GM19240 (cell line): ENCODE measurements around the gene CCR7.
A peak's percentile ranks its signal among the peaks of the same experiment; 100 is the strongest.

Source experiments
- DNase-seq: peaks from one replicate; pipeline ENCODE4 v3.0.0; 2011; ENCODE audit warnings: low spot score; ENCODE audit not compliant: insufficient read length

Gene CCR7

GRCh38 chr17:40562838-40563219, 2.4 kb downstream of the CCR7 start:
- no peak for DNase-seq

- DNase-seq, result no peak
These were observed 3.2 kb downstream of the CCR7 start for GRCh38 chr17:40561871-40562611.

GRCh38 chr17:40561294-40561870, 3.9 kb downstream of the CCR7 start:
- no peak for DNase-seq

GRCh38 chr17:40560592-40561293, 4.5 kb downstream of the CCR7 start:
- peak; percentile 69 for DNase-seq

DNA sequence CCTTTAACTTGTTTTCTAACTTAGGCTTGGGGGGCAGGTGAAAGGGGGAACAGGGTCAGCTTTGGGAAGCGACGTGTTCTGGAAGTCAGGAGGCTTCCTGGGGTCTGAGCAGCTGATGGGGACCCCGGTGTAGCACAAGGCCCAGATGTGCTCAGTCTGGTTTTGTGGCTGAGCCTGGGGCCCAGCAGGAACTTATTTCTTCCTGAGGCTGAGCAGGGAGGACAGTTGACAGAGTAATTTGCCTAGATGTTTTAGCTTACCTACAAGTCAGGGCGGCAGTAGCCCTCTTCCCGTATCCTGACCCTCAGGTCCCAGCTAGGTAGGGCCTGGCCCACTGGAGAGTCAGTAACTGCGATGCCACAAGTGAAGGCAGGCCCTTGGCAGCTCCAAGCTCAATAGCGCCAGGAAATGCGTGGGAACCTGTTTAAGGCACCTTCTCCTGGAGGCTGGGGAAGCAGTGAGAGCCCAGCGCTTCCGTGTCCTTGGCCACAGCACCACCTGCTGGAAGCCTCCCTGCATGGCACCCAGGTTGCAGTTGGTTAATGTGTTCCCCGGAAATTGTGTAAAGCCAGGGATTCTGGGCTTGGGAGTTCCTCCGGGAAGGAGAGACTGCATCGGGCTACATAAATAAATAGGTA, 5.2 kb downstream of the CCR7 start:
- peak; percentile 72 for DNase-seq

GRCh38 chr17:40559564-40559916, 5.7 kb downstream of the CCR7 start:
- no peak for DNase-seq

GRCh38 chr17:40558890-40559563, 6.2 kb downstream of the CCR7 start:
- no peak for DNase-seq

- no peak for DNase-seq
These were observed 6.9 kb downstream of the CCR7 start for GRCh38 chr17:40558300-40558889.

DNA sequence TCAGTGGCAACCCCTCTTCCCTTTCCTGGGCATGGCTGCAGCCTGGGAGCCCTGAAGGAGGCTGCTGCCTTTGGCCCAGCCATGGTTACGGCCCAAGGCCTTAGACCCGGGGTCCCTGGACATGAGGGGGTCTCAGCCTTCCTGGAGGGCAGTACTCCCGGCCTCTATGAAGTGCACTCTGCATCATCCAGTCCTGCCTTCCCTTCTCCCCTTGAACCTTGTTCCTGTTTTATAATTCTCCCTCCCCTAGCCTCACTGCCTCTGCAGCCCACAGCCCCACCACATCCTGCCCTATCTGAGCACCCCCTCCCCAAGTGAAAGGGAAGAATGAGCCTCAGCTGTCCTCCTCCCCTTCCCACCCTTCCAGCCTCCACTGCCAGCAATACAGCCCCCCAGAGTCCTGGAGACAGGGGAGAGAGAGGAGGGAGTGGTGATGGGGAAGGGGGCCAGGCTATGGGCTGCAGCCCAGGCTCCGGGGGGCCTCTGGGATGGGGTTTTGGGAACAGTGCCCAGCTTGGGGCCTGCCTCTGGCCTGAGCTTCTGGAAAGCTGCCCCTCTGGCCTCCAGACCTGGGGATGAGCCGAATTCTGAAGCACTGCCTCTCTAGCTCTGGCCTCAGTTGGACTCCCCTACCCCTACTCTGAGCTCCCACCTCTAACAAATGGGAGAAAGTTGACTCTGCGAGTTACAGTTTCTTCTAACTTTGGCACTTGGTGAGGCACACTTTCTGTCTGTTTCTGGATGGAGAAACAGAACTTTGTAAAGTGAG, 7.6 kb downstream of the CCR7 start:
- DNase-seq, result no peak

DNA sequence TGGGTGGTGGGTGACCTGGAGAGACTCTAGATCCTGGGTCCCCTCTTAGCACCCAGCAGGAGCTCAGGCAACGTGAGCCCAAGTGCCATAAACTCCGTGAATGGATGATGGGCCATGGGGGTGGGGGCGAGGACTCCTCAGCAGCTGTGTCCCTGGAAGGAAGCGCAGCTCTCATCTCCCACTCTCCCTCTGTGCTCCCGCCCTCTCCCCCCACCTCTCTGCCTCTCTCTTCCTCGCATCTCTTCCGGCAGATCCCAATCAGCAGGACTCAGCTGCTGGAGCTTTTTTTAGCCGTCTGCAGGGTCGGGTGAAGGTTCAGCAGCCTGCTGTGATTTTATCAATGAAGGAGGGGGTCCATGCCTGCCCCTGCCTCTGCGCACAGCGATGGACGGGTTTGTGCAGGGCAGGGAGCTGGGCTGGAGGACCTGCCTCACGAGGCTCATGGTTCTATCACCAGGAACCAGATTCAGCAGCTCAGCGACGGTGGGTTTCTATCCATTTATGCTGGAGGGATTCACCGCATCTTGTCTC, 8.3 kb downstream of the CCR7 start:
- DNase-seq, result no peak

DNA sequence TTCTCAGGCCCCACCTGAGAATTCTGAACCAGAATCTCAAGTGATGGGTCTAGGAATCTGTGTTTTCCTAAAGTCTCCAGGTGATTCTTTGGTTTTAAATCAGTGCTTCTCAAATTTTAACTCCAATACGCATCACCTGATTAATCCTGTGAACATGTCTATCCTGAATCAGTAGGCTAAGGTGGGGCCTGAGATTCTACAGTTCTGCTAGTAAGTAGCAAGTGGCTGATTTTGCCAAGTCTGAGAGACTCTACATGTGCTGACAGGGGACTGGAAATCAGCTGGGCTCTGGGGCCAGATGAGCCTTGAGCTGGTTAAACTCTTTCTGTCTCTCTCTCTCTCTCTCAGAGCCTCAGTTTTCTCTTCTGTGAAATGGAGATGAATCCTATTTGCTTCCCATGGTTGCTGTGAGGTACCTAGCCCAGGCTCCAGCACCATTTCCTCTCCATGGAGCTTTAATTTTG, 9.0 kb downstream of the CCR7 start:
- no peak for DNase-seq

GRCh38 chr17:40555296-40556190, 9.7 kb downstream of the CCR7 start:
- DNase-seq, result no peak

DNA sequence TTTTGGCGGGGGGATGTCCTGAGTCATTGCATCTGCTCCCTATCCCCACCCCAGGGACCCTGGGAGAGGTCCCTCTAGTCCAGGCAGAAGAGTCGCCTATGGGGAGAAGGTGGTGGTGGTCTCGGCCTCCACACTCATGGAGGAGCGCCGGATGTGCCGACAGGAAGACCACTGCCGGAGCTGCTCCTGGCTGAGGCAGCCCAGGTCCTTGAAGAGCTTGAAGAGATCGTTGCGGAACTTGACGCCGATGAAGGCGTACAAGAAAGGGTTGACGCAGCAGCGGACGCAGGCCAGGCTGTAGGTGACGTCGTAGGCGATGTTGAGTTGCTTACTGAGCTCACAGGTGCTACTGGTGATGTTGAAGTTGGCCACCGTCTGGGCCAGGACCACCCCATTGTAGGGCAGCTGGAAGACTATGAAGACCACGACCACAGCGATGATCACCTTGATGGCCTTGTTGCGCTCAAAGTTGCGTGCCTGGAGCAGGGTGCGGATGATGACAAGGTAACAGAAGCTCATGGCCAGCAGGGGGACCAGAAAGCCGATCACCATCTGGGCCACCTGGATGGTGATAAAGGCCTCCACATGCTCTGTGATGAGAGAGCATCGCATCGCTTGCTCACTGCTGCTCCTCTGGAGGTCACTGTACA, 10.5 kb downstream of the CCR7 start:
- DNase-seq, result no peak

GRCh38 chr17:40553694-40554534, 11.4 kb downstream of the CCR7 start:
- DNase-seq, result no peak

DNA sequence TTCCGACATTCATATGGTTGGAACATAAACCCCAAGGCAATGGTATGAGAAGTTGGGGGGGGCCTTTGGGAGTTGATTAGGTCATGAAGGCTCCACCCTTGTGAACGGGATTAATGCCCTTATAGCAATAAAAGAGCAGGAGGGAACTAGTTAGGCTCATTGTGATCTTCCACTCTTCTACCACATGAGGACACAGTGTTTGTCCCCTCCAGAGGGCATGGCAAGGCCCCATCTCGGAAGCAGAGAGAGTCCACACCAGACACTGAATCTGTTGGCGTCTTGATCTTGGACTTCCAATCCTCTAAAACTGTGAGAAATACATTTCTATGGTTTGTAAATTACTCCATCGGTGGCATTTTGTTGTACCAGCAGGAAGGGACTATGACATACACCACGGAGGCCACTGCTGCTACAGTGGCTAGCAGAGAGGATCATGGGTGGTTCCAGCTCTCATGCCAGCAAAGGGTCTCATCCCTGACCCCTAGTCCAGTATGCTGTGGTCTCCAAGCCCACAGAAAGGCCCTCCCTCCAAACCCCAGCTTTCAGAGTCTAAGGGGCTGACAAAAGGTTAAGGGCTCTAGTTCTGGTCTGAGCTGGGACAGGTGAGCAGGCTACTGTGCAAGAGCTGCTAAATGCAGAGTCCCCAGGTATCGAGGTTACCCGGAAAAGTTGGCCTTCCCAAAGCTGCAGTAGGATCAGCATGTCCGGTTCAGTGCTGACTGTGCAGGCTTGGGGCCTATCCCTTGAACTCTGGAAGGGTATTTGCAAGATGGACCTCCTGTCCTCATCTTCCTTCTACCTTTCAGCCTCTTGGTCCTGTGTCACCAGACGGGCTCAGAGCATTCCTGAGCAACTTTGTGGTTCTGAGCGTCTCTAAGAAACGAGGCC, 12.2 kb downstream of the CCR7 start:
- no peak for DNase-seq

- DNase-seq, result no peak
These were observed 13.1 kb downstream of the CCR7 start for GRCh38 chr17:40551879-40552768.
